Measurements from ENCODE around the gene SEC24B. TPM values are rescaled to one million over a fixed set of nuclear protein-coding genes. Genes with fewer than 3 reads are reported as not detected.

Gene SEC24B
- total and polyA plus RNA-seq, 10 of the 15 experiments (the other 5 are each of a cell fraction or from before 2014, with no cell fraction given), result 6.4 to 43.2 (median 16.0) TPM

DNA sequence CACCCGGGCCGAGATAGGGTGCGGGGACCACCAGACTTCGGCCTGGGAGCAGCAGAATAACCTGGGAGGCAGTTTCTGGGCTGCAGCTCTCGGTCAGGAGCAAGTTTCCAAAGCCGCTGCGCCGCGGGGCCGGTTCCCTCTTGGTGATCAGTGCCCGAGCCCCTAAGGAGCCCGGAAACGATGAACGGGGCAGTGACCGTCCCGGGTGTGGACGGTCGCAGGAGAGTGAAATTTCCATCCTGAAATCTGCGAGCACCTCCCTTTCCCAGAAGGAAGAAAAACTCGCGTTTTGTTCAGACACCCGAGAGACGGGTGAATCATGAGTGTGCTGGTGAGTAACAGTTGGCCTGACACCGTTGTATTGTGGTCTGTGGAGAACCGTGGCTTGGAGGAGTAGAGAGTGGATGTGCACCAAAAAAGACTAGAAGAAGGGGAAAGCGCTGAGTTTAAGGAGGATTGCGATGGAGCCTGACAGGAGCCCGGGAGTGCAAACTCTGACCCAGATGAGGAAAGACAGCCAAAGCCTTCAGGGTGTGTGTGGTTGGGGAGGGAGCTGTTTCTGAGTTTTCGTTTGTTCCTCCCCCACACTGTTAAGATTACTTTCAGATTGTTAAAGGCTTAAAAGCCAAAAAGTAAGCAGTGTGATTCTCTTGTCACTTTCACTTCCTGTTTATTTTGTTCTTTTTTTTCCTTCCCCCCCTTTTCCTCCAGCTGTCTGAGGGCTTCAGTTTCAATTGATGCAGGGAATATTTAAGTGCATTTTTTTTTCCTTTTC lies 127.3 kb downstream of the SEC24B start (continued):
- no peak for TF ChIP-seq ESRRA (IDR thresholded peaks at IDR 0.05; ENCODE audit: low read length)
- TF ChIP-seq SPI1 (IDR thresholded peaks at IDR 0.05; ENCODE audit: borderline replicate concordance, insufficient read depth, low read depth, low read length), result peak; percentile 99
- peak; percentile 66; the same call in 1 of the 2 replicates for TF ChIP-seq PAX5 (IDR thresholded peaks at IDR 0.05; ENCODE audit: borderline replicate concordance, low read depth, low read length)
- TF ChIP-seq SUPT20H (IDR thresholded peaks at IDR 0.05; ENCODE audit: borderline replicate concordance, control insufficient read depth, low read depth, low read length), result no peak
- TF ChIP-seq ETV6 (conservative IDR thresholded peaks at IDR 0.05 in 1 of 2, IDR thresholded peaks at IDR 0.05 in 1 of 2; ENCODE audit: borderline replicate concordance in 1 of 2, low read depth in 1 of 2), result peak in 1 of 2 experiments; percentile 97; a peak in 2 of 4 replicates
- TF ChIP-seq CHD4 (IDR thresholded peaks at IDR 0.05), result no peak
- 0 out of 2 replicates have a peak, but pooled peaks have one; percentile 12 for TF ChIP-seq TCF7 (IDR thresholded peaks at IDR 0.05; ENCODE audit: borderline replicate concordance)
- TF ChIP-seq TCF12 (IDR thresholded peaks at IDR 0.05; ENCODE audit: low read depth, low read length), result peak; percentile 77
- TF ChIP-seq, protein P1, sequence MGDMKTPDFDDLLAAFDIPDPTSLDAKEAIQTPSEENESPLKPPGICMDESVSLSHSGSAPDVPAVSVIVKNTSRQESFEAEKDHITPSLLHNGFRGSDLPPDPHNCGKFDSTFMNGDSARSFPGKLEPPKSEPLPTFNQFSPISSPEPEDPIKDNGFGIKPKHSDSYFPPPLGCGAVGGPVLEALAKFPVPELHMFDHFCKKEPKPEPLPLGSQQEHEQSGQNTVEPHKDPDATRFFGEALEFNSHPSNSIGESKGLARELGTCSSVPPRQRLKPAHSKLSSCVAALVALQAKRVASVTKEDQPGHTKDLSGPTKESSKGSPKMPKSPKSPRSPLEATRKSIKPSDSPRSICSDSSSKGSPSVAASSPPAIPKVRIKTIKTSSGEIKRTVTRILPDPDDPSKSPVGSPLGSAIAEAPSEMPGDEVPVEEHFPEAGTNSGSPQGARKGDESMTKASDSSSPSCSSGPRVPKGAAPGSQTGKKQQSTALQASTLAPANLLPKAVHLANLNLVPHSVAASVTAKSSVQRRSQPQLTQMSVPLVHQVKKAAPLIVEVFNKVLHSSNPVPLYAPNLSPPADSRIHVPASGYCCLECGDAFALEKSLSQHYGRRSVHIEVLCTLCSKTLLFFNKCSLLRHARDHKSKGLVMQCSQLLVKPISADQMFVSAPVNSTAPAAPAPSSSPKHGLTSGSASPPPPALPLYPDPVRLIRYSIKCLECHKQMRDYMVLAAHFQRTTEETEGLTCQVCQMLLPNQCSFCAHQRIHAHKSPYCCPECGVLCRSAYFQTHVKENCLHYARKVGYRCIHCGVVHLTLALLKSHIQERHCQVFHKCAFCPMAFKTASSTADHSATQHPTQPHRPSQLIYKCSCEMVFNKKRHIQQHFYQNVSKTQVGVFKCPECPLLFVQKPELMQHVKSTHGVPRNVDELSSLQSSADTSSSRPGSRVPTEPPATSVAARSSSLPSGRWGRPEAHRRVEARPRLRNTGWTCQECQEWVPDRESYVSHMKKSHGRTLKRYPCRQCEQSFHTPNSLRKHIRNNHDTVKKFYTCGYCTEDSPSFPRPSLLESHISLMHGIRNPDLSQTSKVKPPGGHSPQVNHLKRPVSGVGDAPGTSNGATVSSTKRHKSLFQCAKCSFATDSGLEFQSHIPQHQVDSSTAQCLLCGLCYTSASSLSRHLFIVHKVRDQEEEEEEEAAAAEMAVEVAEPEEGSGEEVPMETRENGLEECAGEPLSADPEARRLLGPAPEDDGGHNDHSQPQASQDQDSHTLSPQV (IDR thresholded peaks at IDR 0.05), result no peak
- TF ChIP-seq YBX1 (IDR thresholded peaks at IDR 0.05), result no peak
- peak; percentile 89 for TF ChIP-seq MTA2 (IDR thresholded peaks at IDR 0.05; ENCODE audit: low read depth)
- TF ChIP-seq WRNIP1 (IDR thresholded peaks at IDR 0.05; ENCODE audit: borderline replicate concordance, low read depth, low read length), result no peak
- TF ChIP-seq ZNF207 (IDR thresholded peaks at IDR 0.05; ENCODE audit: borderline replicate concordance), result no peak
- no peak for TF ChIP-seq MYC (IDR thresholded peaks at IDR 0.05; ENCODE audit: insufficient read depth, insufficient read length, insufficient replicate concordance, low read length, severe bottlenecking)
- TF ChIP-seq, protein P2, sequence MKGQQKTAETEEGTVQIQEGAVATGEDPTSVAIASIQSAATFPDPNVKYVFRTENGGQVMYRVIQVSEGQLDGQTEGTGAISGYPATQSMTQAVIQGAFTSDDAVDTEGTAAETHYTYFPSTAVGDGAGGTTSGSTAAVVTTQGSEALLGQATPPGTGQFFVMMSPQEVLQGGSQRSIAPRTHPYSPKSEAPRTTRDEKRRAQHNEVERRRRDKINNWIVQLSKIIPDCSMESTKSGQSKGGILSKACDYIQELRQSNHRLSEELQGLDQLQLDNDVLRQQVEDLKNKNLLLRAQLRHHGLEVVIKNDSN (IDR thresholded peaks at IDR 0.05; ENCODE audit: borderline replicate concordance, extremely low read length, insufficient read depth, low read depth, low read length), result no peak
- TF ChIP-seq, protein P3, sequence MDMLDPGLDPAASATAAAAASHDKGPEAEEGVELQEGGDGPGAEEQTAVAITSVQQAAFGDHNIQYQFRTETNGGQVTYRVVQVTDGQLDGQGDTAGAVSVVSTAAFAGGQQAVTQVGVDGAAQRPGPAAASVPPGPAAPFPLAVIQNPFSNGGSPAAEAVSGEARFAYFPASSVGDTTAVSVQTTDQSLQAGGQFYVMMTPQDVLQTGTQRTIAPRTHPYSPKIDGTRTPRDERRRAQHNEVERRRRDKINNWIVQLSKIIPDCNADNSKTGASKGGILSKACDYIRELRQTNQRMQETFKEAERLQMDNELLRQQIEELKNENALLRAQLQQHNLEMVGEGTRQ (IDR thresholded peaks at IDR 0.05; ENCODE audit: borderline replicate concordance, low read depth, low read length), result no peak
- TF ChIP-seq, protein P4, sequence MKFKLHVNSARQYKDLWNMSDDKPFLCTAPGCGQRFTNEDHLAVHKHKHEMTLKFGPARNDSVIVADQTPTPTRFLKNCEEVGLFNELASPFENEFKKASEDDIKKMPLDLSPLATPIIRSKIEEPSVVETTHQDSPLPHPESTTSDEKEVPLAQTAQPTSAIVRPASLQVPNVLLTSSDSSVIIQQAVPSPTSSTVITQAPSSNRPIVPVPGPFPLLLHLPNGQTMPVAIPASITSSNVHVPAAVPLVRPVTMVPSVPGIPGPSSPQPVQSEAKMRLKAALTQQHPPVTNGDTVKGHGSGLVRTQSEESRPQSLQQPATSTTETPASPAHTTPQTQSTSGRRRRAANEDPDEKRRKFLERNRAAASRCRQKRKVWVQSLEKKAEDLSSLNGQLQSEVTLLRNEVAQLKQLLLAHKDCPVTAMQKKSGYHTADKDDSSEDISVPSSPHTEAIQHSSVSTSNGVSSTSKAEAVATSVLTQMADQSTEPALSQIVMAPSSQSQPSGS (IDR thresholded peaks at IDR 0.05; ENCODE audit: low read length), result peak; percentile 64
- TF ChIP-seq POLR2AphosphoS2 (IDR thresholded peaks at IDR 0.05; ENCODE audit: low read depth, low read length), result no peak
- TF ChIP-seq FOXM1 (IDR thresholded peaks at IDR 0.05; ENCODE audit: low read depth, low read length), result peak; percentile 80
- TF ChIP-seq RB1 (IDR thresholded peaks at IDR 0.05; ENCODE audit: borderline replicate concordance), result no peak
- peak; percentile 47; the same call in 1 of the 2 replicates for TF ChIP-seq GABPA (IDR thresholded peaks at IDR 0.05; ENCODE audit: low read depth)
- TF ChIP-seq MYB (IDR thresholded peaks at IDR 0.05; ENCODE audit: borderline replicate concordance, low read depth, low read length), result no peak
